Measurements from ENCODE around the gene NUP210.
A peak's percentile ranks its signal among the peaks of the same experiment; 100 is the strongest.

Gene NUP210

DNA sequence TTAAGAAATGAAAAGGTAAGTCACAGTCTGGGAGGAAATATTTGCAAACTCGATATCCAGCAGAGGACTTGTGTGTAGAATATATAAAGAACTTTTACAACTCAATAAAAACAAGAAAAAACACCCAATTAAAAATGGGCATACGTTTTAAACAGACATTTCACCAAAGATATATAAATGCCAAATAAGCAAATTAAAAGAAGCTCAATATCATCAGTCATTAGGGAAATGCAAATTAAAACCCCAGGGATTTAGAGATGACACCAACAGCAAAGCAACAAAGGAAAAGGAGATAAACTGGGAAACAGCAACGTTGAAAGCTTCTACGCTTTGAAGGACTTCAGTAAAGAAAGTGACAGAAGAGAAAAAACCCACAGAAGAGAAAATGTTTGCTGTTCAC is 132.3 kb downstream of the NUP210 start:
- Histone ChIP-seq H3K79me2 (ENCODE audit: control insufficient read depth, insufficient read depth, low read length, unreplicated experiment) (no peaks in the 10 kb centered on the region), H2AFZ (ENCODE audit: low read length, unreplicated experiment) (no peak overlapping the region), H3K36me3 (ENCODE audit: insufficient read depth, low read length) (peaks cover 2% of the 10 kb centered on the region; the same call in 1 of the 2 replicates), H3K27me3 (ENCODE audit: insufficient read depth, low read length) (peaks cover 84% of the 10 kb centered on the region), H3K27ac (ENCODE audit: low read depth, low read length) (no peak overlapping the region), H3K4me3 (ENCODE audit: low read depth, low read length) (no peak overlapping the region), H3K4me1 (ENCODE audit: control insufficient read depth, insufficient read depth, low read length, unreplicated experiment) (no peaks in the 10 kb centered on the region)

- H3K36me3 ChIP-seq (ENCODE audit: insufficient read depth, low read length), result peaks cover 2% of the 10 kb centered on the region; the same call in 1 of the 2 replicates
- no peaks in the 10 kb centered on the region for H3K79me2 ChIP-seq (ENCODE audit: control insufficient read depth, insufficient read depth, low read length, unreplicated experiment)
- no peak overlapping the region for H2AFZ ChIP-seq (ENCODE audit: low read length, unreplicated experiment)
- H3K4me3 ChIP-seq (ENCODE audit: low read depth, low read length), result no peak overlapping the region
- peaks cover 85% of the 10 kb centered on the region for H3K27me3 ChIP-seq (ENCODE audit: insufficient read depth, low read length)
- H3K4me1 ChIP-seq (ENCODE audit: control insufficient read depth, insufficient read depth, low read length, unreplicated experiment), result no peaks in the 10 kb centered on the region
- H3K27ac ChIP-seq (ENCODE audit: low read depth, low read length), result no peak overlapping the region
These were observed 133.2 kb downstream of the NUP210 start for GRCh38 chr3:13286873-13287272.

- no peaks in the 10 kb centered on the region for H3K79me2 ChIP-seq (ENCODE audit: control insufficient read depth, insufficient read depth, low read length, unreplicated experiment)
- no peak overlapping the region for H3K4me3 ChIP-seq (ENCODE audit: low read depth, low read length)
- H3K4me1 ChIP-seq (ENCODE audit: control insufficient read depth, insufficient read depth, low read length, unreplicated experiment), result no peaks in the 10 kb centered on the region
These were observed 135.0 kb downstream of the NUP210 start for GRCh38 chr3:13285007-13285567.

GRCh38 chr3:13283877-13284264 is 136.3 kb downstream of the NUP210 start:
- Histone ChIP-seq H3K4me3 (ENCODE audit: low read depth, low read length) (no peak overlapping the region), H3K27me3 (ENCODE audit: insufficient read depth, low read length) (peaks cover 87% of the 10 kb centered on the region), H3K27ac (ENCODE audit: low read depth, low read length) (no peak overlapping the region), H3K4me1 (ENCODE audit: control insufficient read depth, insufficient read depth, low read length, unreplicated experiment) (no peaks in the 10 kb centered on the region), H2AFZ (ENCODE audit: low read length, unreplicated experiment) (no peak overlapping the region), H3K36me3 (ENCODE audit: insufficient read depth, low read length) (peaks cover 2% of the 10 kb centered on the region; the same call in 1 of the 2 replicates), H3K79me2 (ENCODE audit: control insufficient read depth, insufficient read depth, low read length, unreplicated experiment) (no peaks in the 10 kb centered on the region)

More at GRCh38 chr3:13285007-13285567, 135.0 kb downstream of the NUP210 start:
- H2AFZ ChIP-seq (ENCODE audit: low read length, unreplicated experiment), result no peak overlapping the region
- H3K27ac ChIP-seq (ENCODE audit: low read depth, low read length), result no peak overlapping the region
- H3K36me3 ChIP-seq (ENCODE audit: insufficient read depth, low read length), result peaks cover 2% of the 10 kb centered on the region; the same call in 1 of the 2 replicates
- peaks cover 91% of the 10 kb centered on the region for H3K27me3 ChIP-seq (ENCODE audit: insufficient read depth, low read length)

DNA sequence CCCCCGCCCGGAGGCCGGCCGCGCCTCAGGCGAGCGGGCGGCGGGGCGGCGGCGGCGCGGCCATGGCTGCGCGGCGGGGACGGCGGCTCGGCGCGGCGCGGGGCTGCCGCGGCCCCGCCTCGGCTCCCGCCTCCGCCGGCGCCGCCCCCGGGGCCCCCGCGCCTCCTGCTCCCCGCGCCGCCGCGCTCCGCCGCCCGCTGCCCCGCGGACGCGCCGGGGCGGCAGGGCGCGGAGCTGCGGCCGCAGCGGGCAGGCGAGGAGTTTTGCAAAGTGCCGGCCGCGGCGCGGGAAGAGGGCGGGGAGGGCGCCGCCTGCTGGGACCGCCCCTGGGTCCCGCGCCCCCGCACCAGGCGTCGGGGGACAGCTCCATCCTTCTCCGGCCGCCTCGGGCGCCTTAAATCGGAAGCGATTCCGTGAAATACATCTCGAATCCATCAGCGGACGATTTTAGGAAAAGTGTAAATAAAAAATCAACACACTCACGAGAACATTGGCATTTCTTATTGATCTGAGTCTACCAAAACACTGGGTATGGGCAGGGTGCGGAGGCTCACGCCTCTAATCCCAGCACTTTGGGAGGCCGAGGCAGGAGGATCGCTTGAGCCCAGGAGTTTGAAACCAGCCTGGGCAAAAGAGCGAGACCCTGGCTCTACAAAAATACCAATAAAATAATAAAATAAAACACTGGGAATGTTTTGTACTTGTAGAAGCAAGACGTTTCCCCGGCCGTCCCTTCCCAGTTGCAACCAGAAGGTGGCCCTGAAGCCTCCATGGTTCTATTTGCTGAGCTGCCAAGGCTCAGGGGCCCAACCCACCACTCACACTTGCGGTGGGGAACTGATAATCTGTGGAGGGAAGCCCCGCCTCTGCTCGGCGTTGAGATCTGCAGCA is 136.9 kb downstream of the NUP210 start:
- Histone ChIP-seq H3K27me3 (ENCODE audit: insufficient read depth, low read length) (peaks cover 84% of the 10 kb centered on the region), H3K36me3 (ENCODE audit: insufficient read depth, low read length) (peaks cover 2% of the 10 kb centered on the region; the same call in 1 of the 2 replicates), H3K4me3 (ENCODE audit: low read depth, low read length) (peak overlapping the region; percentile 61), H2AFZ (ENCODE audit: low read length, unreplicated experiment) (no peak overlapping the region), H3K27ac (ENCODE audit: low read depth, low read length) (no peak overlapping the region), H3K79me2 (ENCODE audit: control insufficient read depth, insufficient read depth, low read length, unreplicated experiment) (no peaks in the 10 kb centered on the region), H3K4me1 (ENCODE audit: control insufficient read depth, insufficient read depth, low read length, unreplicated experiment) (no peaks in the 10 kb centered on the region)

DNA sequence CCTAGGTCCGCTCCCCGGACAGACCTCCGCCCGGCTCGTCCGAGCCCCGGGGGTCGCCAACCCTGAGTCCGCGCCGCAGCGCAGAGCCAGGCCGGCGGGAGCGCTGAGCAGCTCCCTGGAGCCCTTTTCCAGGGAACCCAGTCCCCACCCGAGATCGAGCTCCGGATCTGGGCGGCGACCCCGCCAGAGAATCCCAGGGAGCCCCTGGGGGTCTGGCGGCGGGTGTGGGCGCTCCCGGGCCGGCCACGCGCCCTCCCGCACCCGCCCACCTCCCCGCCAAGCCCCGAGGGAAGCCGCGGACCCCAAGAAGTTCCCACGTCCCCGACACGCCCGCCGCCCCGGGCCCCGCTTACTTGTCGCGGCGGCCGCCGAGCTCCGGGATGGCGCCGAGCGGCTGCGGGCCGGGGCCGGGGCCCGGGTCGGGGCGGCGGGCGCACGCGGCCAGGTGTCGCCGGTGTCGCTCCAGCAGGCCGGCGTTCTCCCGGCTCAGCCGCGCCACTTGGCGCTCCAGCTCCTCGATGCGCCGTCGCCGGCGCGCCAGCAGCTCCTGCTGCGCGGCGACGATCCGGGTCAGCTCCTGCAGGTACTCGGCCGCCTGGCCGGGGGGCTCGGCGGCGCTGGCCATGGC is 137.7 kb downstream of the NUP210 start:
- Histone ChIP-seq H3K4me3 (ENCODE audit: low read depth, low read length) (no peak overlapping the region), H3K27me3 (ENCODE audit: insufficient read depth, low read length) (peaks cover 84% of the 10 kb centered on the region), H3K27ac (ENCODE audit: low read depth, low read length) (no peak overlapping the region), H3K4me1 (ENCODE audit: control insufficient read depth, insufficient read depth, low read length, unreplicated experiment) (peaks cover 4% of the 10 kb centered on the region), H2AFZ (ENCODE audit: low read length, unreplicated experiment) (no peak overlapping the region), H3K79me2 (ENCODE audit: control insufficient read depth, insufficient read depth, low read length, unreplicated experiment) (no peaks in the 10 kb centered on the region), H3K36me3 (ENCODE audit: insufficient read depth, low read length) (peaks cover 2% of the 10 kb centered on the region; the same call in 1 of the 2 replicates)

DNA sequence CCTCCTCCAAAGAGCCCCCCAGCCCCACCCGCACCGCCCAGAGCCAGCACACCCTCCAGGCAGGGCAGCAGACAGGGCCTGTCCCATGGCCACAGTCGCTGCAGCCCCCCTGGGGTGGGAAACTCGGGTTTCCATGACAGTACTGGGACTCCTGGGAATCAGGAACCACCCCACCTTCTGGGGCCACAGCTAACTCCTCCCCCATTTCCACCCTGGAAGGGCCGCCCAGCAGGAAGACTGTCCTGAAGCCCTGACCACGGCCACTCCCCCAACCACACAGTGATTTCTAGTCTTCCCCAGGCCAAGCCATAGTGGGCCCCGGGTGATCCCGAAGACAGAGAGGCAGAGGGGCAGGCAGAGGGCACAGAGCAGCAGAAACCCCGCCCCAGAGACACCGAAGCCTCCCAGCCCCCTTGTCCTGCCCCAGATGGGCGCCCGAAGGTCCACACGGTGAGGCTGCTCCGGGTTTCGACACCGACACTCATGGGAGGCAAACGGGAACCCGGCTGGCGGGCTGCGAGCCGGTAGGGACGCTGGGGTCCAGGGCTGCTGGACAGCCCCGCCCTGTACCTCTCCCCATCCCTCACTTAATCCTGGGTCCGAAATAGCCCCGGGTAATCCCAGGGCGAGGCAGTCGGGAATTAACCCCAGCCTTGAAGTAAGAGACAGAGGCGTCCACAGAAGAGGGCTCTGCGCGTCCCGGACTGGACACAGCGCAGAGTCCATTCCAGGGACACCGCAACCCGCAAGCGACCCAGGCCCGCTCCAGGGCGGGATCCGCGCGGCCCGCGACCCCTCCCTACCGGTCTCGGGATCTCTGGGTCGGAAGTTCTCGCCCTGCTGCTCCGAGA is 138.4 kb downstream of the NUP210 start:
- peaks cover 2% of the 10 kb centered on the region; the same call in 1 of the 2 replicates for H3K36me3 ChIP-seq (ENCODE audit: insufficient read depth, low read length)
- H3K4me3 ChIP-seq (ENCODE audit: low read depth, low read length), result no peak overlapping the region
- no peak overlapping the region for H3K27ac ChIP-seq (ENCODE audit: low read depth, low read length)
- no peak overlapping the region for H2AFZ ChIP-seq (ENCODE audit: low read length, unreplicated experiment)
- peaks cover 84% of the 10 kb centered on the region for H3K27me3 ChIP-seq (ENCODE audit: insufficient read depth, low read length)
- no peaks in the 10 kb centered on the region for H3K79me2 ChIP-seq (ENCODE audit: control insufficient read depth, insufficient read depth, low read length, unreplicated experiment)
- peaks cover 4% of the 10 kb centered on the region for H3K4me1 ChIP-seq (ENCODE audit: control insufficient read depth, insufficient read depth, low read length, unreplicated experiment)

GRCh38 chr3:13280811-13281506 is 139.2 kb downstream of the NUP210 start:
- Histone ChIP-seq H3K27ac (ENCODE audit: low read depth, low read length) (no peak overlapping the region), H2AFZ (ENCODE audit: low read length, unreplicated experiment) (no peak overlapping the region), H3K27me3 (ENCODE audit: insufficient read depth, low read length) (peaks cover 81% of the 10 kb centered on the region), H3K79me2 (ENCODE audit: control insufficient read depth, insufficient read depth, low read length, unreplicated experiment) (no peaks in the 10 kb centered on the region), H3K4me3 (ENCODE audit: low read depth, low read length) (no peak overlapping the region), H3K4me1 (ENCODE audit: control insufficient read depth, insufficient read depth, low read length, unreplicated experiment) (peaks cover 4% of the 10 kb centered on the region), H3K36me3 (ENCODE audit: insufficient read depth, low read length) (peaks cover 2% of the 10 kb centered on the region; the same call in 1 of the 2 replicates)

DNA sequence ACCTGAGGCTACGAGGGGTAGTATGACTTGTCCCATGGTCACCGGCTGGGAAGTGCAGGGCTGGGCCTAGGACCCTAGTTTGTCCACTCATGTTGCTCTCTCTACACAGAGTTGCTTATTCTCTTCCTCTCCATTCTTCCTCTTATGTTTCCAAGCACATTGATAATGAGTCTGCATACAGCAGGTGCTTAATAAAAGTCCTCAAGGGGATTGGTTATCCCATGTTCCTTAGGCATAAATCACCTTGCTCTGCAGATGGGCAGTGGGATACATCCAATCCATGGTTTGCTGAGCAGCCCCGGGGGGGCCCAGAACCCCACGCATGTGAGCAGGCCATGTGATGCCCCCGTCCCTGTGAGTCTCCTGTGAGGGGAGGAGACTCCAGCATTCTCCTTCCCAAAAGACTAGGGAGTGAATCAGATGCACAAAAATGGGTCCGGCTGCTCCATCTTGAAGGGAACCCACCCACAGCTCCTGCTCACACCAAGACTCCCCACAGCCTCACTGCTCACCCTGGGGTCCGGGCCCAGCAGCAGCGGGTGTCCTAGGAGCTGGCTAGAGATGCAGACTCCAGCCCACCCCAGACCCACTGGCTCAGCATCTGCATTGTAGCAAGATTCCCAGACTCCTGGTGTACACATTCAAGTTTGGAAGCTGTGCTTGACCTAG is 139.9 kb downstream of the NUP210 start:
- no peak overlapping the region for H2AFZ ChIP-seq (ENCODE audit: low read length, unreplicated experiment)
- no peaks in the 10 kb centered on the region for H3K79me2 ChIP-seq (ENCODE audit: control insufficient read depth, insufficient read depth, low read length, unreplicated experiment)
- H3K4me1 ChIP-seq (ENCODE audit: control insufficient read depth, insufficient read depth, low read length, unreplicated experiment), result peaks cover 4% of the 10 kb centered on the region
- H3K36me3 ChIP-seq (ENCODE audit: insufficient read depth, low read length), result peaks cover 2% of the 10 kb centered on the region; the same call in 1 of the 2 replicates
- H3K27me3 ChIP-seq (ENCODE audit: insufficient read depth, low read length), result peaks cover 79% of the 10 kb centered on the region
- H3K27ac ChIP-seq (ENCODE audit: low read depth, low read length), result no peak overlapping the region
- no peak overlapping the region for H3K4me3 ChIP-seq (ENCODE audit: low read depth, low read length)

All from ACC112 (cell line).